Left ventricle myocardium superior (tissue), 1 donor: ENCODE results near the gene DOCK7. TPM values are rescaled to one million over a fixed set of nuclear protein-coding genes. Genes with fewer than 3 reads are reported as not detected.
"Not testable (repeated sequence)": the region's sequence is repeated elsewhere in the genome, so short reads cannot be mapped to it uniquely, and the experiment has no call there.

ENCODE experiments used
- ATAC-seq: fragments of 200-7000 bp; cut with Tn5 transposase; one replicate; pipeline ENCODE4 v1.9.1; 2020; ENCODE audit warnings: mild to moderate bottlenecking, moderate library complexity
- DNase-seq: peaks from one replicate; pipeline ENCODE4 v3.0.0-alpha.2; 2020
- intact Hi-C: fragments of 100-400 bp; cut with micrococcal nuclease; formaldehyde crosslinking; loops from one replicate; pipeline ENCODE4 v1.11.0; 2022
- total RNA-seq: library from RNA; stranded (reverse); fragmentation: NEBNext Ultra II Directional; extraction: Animal tissue kit (Norgen Biotek cat#: 25700); gene quantifications from one replicate; pipeline ENCODE4 v1.2.1, GENCODE V29; 2021
- donor health status: DM: no; HTN: yes; CAD: no; lungs with severe emphysema.

The DOCK7 gene
- total RNA-seq, 1 donor from 2014 or later, result 9.4 TPM

- DNase-seq (no peak), ATAC-seq (no peak)
- intact Hi-C loops, result no loop called here
These were observed 50.6 kb downstream of the DOCK7 start for GRCh38 chr1:62637392-62638105.

- intact Hi-C loops, result no loop called here
- DNase-seq, result no peak
- no peak for ATAC-seq
These were observed 59.7 kb downstream of the DOCK7 start for GRCh38 chr1:62628506-62628905.

- no peak for DNase-seq
- no peak for ATAC-seq
- intact Hi-C loops, result no loop called here
These were observed 62.8 kb downstream of the DOCK7 start for GRCh38 chr1:62625415-62625814.

GRCh38 chr1:62621907-62622306 lies 66.3 kb downstream of the DOCK7 start:
- intact Hi-C loops, result no loop called here
- ATAC-seq, result peak; percentile 27
- DNase-seq, result no peak

- intact Hi-C loops, result no loop called here
- no peak for DNase-seq
- no peak for ATAC-seq
These were observed 74.3 kb downstream of the DOCK7 start for GRCh38 chr1:62613890-62614289.

GRCh38 chr1:62613325-62613727 lies 74.9 kb downstream of the DOCK7 start:
- intact Hi-C loops, result no loop called here
- ATAC-seq, result no peak

GRCh38 chr1:62612770-62613169 lies 75.4 kb downstream of the DOCK7 start:
- DNase-seq (no peak), ATAC-seq (no peak)
- intact Hi-C loops, result no loop called here

More at GRCh38 chr1:62613325-62613727, 74.9 kb downstream of the DOCK7 start:
- DNase-seq, result no peak

GRCh38 chr1:62610588-62610987 lies 77.6 kb downstream of the DOCK7 start:
- intact Hi-C loops, DNase-seq, ATAC-seq: not testable (repeated sequence)

GRCh38 chr1:62608905-62609304 lies 79.3 kb downstream of the DOCK7 start:
- DNase-seq (no peak), ATAC-seq (no peak)
- intact Hi-C loops, result no loop called here

DNA sequence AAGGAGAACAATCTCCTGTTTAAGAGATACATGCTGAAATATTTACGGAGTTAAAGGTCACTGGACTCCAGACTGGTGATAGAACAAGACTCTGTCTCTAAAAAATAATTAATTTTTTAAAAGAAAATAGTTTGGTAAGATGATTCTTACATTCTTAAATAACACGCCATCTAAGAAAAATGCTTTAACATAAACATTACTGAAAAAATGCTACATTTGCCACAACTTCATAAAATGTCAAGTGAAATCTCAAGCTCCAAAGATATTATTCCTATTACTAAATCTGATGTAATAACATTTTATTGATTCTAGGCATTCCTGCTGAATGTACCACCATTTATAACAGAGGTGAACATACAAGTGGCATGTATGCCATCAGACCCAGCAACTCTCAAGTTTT lies 86.7 kb downstream of the DOCK7 start:
- no peak for DNase-seq
- ATAC-seq, result no peak
- intact Hi-C loops, result no loop called here

- ATAC-seq, result no peak
- no peak for DNase-seq
- intact Hi-C loops, result no loop called here
These were observed 89.1 kb downstream of the DOCK7 start for GRCh38 chr1:62599044-62599443.

DNA sequence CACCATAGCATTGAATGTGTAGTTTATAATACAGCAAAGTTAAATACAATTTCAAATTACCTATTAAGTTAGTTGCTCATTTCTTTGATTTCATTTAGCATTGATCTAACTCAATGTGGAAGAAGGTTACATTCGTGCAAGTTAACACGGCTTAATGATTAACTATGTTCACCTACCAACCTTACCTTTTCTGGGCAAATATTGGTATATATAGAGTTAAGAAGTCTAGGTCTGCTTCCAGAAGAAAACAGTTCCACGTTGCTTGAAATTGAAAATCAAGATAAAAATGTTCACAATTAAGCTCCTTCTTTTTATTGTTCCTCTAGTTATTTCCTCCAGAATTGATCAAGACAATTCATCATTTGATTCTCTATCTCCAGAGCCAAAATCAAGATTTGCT lies 90.9 kb downstream of the DOCK7 start, which contains the start of gene ANGPTL3:
TSS of gene ANGPTL3 (plus strand) at position 240 of the 400 bp plus-strand sequence. CDS start at position 287, 47 bp downstream.
- ATAC-seq (no peak), DNase-seq (no peak)
- intact Hi-C loops, result no loop called here

DNA sequence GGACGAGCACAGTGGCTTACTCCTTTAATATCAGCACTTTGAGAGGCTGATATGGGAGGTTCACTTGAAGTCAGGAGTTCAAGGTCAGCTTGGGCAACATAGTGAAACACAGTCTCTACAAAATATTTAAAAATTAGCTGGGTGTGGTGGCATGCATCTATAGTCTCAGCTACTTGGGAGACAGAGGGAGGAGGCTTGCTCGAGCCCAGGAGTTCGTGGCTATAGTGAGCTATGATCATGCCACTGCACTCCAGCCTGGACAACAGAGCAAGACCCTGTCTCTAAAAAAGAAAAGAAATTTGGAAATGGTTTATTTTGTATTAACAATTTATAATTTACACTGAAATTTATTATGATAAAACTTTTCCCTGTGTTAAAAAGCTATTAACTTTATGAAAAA lies 92.5 kb downstream of the DOCK7 start:
- ATAC-seq (no peak), DNase-seq (no peak)
- intact Hi-C loops, result no loop called here

GRCh38 chr1:62593825-62594394 lies 94.3 kb downstream of the DOCK7 start:
- ATAC-seq (no peak), DNase-seq (no peak)
- intact Hi-C loops, result no loop called here

DNA sequence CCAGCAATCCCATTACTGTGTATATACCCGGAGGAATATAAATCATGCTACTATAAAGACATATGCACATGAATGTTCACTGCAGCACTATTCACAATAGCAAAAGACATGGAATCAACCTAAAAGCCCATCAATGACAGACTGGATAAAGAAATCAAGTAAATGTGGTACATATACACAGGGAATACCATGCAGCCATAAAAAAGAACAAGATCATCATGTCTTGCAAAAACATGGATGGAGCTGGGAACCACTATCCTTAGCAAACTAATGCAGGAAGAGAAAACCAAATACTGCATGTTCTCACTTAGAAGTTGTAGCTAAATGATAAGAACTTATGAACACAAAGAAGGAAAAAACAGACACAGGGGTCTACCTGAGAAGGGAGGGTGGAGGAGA lies 97.2 kb downstream of the DOCK7 start:
- intact Hi-C loops, result no loop called here
- no peak for DNase-seq
- no peak for ATAC-seq

- ATAC-seq (no peak), DNase-seq (no peak)
- intact Hi-C loops, result no loop called here
These were observed 97.8 kb downstream of the DOCK7 start for GRCh38 chr1:62590255-62590969.

DNA sequence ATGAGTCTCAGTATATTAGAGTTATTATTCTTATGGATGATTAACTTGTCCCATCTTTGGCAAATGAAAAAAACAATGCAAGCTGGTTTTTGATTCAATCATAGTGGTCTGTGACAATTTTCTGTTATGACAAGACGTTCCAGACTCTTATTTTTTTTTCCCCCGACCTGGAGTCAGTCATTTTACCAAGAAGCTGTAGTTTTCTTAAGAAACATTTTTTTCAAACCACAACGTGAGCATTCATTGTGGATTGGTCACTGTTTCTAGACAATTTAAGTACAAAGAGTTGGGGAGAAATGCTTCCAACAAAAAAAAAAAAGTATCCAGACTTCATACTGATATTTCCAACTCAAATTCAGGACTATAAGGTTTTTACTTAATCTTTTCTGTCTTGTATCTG lies 98.9 kb downstream of the DOCK7 start:
- ATAC-seq (no peak), DNase-seq (no peak)
- intact Hi-C loops, result no loop called here

DNA sequence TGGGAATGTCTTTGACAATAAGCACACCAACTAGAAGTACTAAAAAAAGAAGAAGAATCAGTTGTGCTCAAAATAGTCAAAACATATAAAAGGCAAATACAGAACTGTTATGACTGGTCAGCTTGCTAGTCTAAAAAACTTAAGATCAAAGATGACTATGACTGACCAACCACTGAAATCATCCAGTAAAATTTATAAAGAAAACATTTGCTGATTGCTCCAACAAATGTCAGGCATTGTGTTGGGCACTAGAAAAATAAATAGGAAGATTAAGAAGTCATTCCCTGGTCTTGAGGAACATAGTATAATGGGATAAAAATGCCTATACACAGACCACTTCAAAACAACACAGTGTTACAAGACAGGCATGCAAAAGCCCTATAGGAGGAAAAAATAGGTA lies 100.2 kb downstream of the DOCK7 start:
- intact Hi-C loops, result no loop called here
- no peak for DNase-seq
- ATAC-seq, result no peak

- ATAC-seq (no peak), DNase-seq (no peak)
- intact Hi-C loops, result no loop called here
These were observed 102.6 kb downstream of the DOCK7 start for GRCh38 chr1:62585469-62586155.

GRCh38 chr1:62573675-62574074 lies 114.5 kb downstream of the DOCK7 start:
- ATAC-seq (no peak), DNase-seq (no peak)
- intact Hi-C loops, result no loop called here
